ENCODE results near the gene DHRS12.

Gene DHRS12

GRCh38 chr13:51726446-51727193 lies 77.3 kb downstream of the DHRS12 start:
- no peak for DNase-seq (ENCODE audit: low read depth)

- no peak for DNase-seq (ENCODE audit: low read depth)
These were observed 79.2 kb downstream of the DHRS12 start for GRCh38 chr13:51724721-51725120.

GRCh38 chr13:51723529-51723928 lies 80.4 kb downstream of the DHRS12 start:
- DNase-seq (ENCODE audit: low read depth) = no peak

- DNase-seq (ENCODE audit: low read depth) = no peak
These were observed 82.5 kb downstream of the DHRS12 start for GRCh38 chr13:51721496-51721895.

GRCh38 chr13:51719394-51719793 lies 84.6 kb downstream of the DHRS12 start:
- DNase-seq (ENCODE audit: low read depth) = no peak
